ENCODE measurements around the gene GTSE1. TPM values are rescaled to one million over a fixed set of nuclear protein-coding genes. Genes with fewer than 3 reads are reported as not detected.

The GTSE1 gene
- total RNA-seq, 4 donors from 2014 or later, result 1.00 to 3.0 (median 1.2) TPM; not detected in 1

GRCh38 chr22:46259374-46259773 lies 37.3 kb upstream of the GTSE1 start:
- Histone ChIP-seq H3K9me3 (no peaks in the 10 kb centered on the region), H3K27me3 (no peaks in the 10 kb centered on the region), H3K4me1 (peaks cover 3 to 16% (median 11%) of the 10 kb centered on the region in 4 donors), H3K4me3 (no peak overlapping the region), H3K36me3 (no peaks in the 10 kb centered on the region), H3K27ac (no peak overlapping the region)
- no peak for DNase-seq
- intact Hi-C loops (cut with DNase I; ENCODE audit: low total_unique reads) (loop anchor here (10.0 kb wide), 1 partner anchor 945 kb away; no protein-coding TSS in a partner anchor), in situ Hi-C loops (cut with MboI; ENCODE audit: low pct_ligation_motif_present in 1 of 4, low pct_unique_long_range_greater_than_20kb in 1 of 4, low sequenced_read_pairs in 3 of 4) (no loop called here)
- 78 to 80% methylated on average over 11 to 12 of the region's 12 CpGs for WGBS, 2 donors (ENCODE audit: low coverage in 1 of 2)
- no peak for TF ChIP-seq EP300 (IDR thresholded peaks at IDR 0.05; ENCODE audit: low read depth)
- TF ChIP-seq POLR2A (IDR thresholded peaks at IDR 0.05), result no peak
- TF ChIP-seq CTCF (IDR thresholded peaks at IDR 0.05), result no peak
- TF ChIP-seq POLR2AphosphoS5 (IDR thresholded peaks at IDR 0.05), result no peak

GRCh38 chr22:46260038-46260437 lies 36.6 kb upstream of the GTSE1 start:
- Histone ChIP-seq H3K4me3 (no peak overlapping the region), H3K36me3 (no peaks in the 10 kb centered on the region), H3K27ac (no peak overlapping the region), H3K27me3 (no peaks in the 10 kb centered on the region), H3K9me3 (no peaks in the 10 kb centered on the region), H3K4me1 (peaks cover 3 to 17% (median 13%) of the 10 kb centered on the region in 4 donors)
- in situ Hi-C loops (cut with MboI; ENCODE audit: low pct_ligation_motif_present in 1 of 4, low pct_unique_long_range_greater_than_20kb in 1 of 4, low sequenced_read_pairs in 3 of 4) (no loop called here), intact Hi-C loops (cut with DNase I; ENCODE audit: low total_unique reads) (no loop called here)
- no peak for DNase-seq
- 83 to 93% methylated on average over 2 to 6 of the region's 6 CpGs for WGBS, 2 donors (ENCODE audit: low coverage in 1 of 2)
- TF ChIP-seq POLR2AphosphoS5 (IDR thresholded peaks at IDR 0.05) (no peak), CTCF (IDR thresholded peaks at IDR 0.05) (no peak), EP300 (IDR thresholded peaks at IDR 0.05; ENCODE audit: low read depth) (no peak), POLR2A (IDR thresholded peaks at IDR 0.05) (no peak)

GRCh38 chr22:46262449-46263215 lies 34.0 kb upstream of the GTSE1 start:
- no peaks in the 10 kb centered on the region for H3K9me3 ChIP-seq
- WGBS, 2 donors (ENCODE audit: low coverage in 1 of 2), result 52% methylated on average over 67 of the region's 109 CpGs; no CpG with 5 or more reads in 1 of the 2 donors
- peak overlapping the region in 2 of 4 donors; percentile 64 to 70 for H3K27ac ChIP-seq
- peak; percentile 71 for DNase-seq
- no peaks in the 10 kb centered on the region for H3K36me3 ChIP-seq
- in situ Hi-C loops (cut with MboI; ENCODE audit: low pct_ligation_motif_present in 1 of 4, low pct_unique_long_range_greater_than_20kb in 1 of 4, low sequenced_read_pairs in 3 of 4), result no loop called here
- intact Hi-C loops (cut with DNase I; ENCODE audit: low total_unique reads), result no loop called here
- peak in 1 of 3 donors; percentile 18 for TF ChIP-seq POLR2AphosphoS5 (IDR thresholded peaks at IDR 0.05)
- TF ChIP-seq POLR2A (IDR thresholded peaks at IDR 0.05), result no peak
- TF ChIP-seq CTCF (IDR thresholded peaks at IDR 0.05), result peak in 3 of 5 experiments; percentile 6 to 31 (median 24)
- no peak for TF ChIP-seq EP300 (IDR thresholded peaks at IDR 0.05; ENCODE audit: low read depth)
- H3K4me3 ChIP-seq, result peak overlapping the region in 3 of 4 donors; percentile 17 to 38 (median 28)
- no peaks in the 10 kb centered on the region for H3K27me3 ChIP-seq
- H3K4me1 ChIP-seq, result peaks cover 9 to 31% (median 22%) of the 10 kb centered on the region in 4 donors

- TF ChIP-seq POLR2AphosphoS5 (IDR thresholded peaks at IDR 0.05) (no peak), CTCF (IDR thresholded peaks at IDR 0.05) (no peak), EP300 (IDR thresholded peaks at IDR 0.05; ENCODE audit: low read depth) (no peak), POLR2A (IDR thresholded peaks at IDR 0.05) (no peak)
- H3K36me3 ChIP-seq, result no peaks in the 10 kb centered on the region
- peak within 1 kb of the TSS; percentile 53 to 70 (median 63) for H3K27ac ChIP-seq
- H3K4me1 ChIP-seq, result peaks cover 9 to 31% (median 23%) of the 10 kb centered on the region in 4 donors
- H3K9me3 ChIP-seq, result no peaks in the 10 kb centered on the region
- intact Hi-C loops (cut with DNase I; ENCODE audit: low total_unique reads) (no loop called here), in situ Hi-C loops (cut with MboI; ENCODE audit: low pct_ligation_motif_present in 1 of 4, low pct_unique_long_range_greater_than_20kb in 1 of 4, low sequenced_read_pairs in 3 of 4) (no loop called here)
- peak within 1 kb of the TSS in 3 of 4 donors; percentile 17 to 38 (median 28) for H3K4me3 ChIP-seq
- DNase-seq, result no peak
- no peaks in the 10 kb centered on the region for H3K27me3 ChIP-seq
- 90% methylated on average over 12 of the region's 30 CpGs; no CpG with 5 or more reads in 1 of the 2 donors for WGBS, 2 donors (ENCODE audit: low coverage in 1 of 2)
These were observed 33.5 kb upstream of the GTSE1 start, which contains the start of gene PKDREJ for GRCh38 chr22:46263216-46263590. PKDREJ (minus strand) TSS chr22:46263343; CDS start chr22:46263322, 21 bp downstream.
